ENCODE measurements around the gene KIF1B.

GRCh38 chr1:10407201-10407600, 196.8 kb downstream of the KIF1B start:
- TF ChIP-seq SIN3A (IDR thresholded peaks at IDR 0.05; ENCODE audit: borderline replicate concordance, insufficient read depth, low read depth, low read length): no peak
- TF ChIP-seq REST (IDR thresholded peaks at IDR 0.05; ENCODE audit: insufficient read depth in 1 of 2, low read depth in 2 of 2, low read length in 1 of 2): no peak
- TF ChIP-seq CTCF (IDR thresholded peaks at IDR 0.05): no peak
- no peak for TF ChIP-seq POLR2AphosphoS5 (IDR thresholded peaks at IDR 0.05; ENCODE audit: low read depth, low read length)

All from Panc1 (cell line).